GM12878 (cell line): ENCODE results near the gene DMRT1. TPM values are rescaled to one million over a fixed set of nuclear protein-coding genes. Genes with fewer than 3 reads are reported as not detected.

Experiments
- ATAC-seq: fragments of 200-7000 bp; cut with Tn5 transposase; 3 replicates; pipeline ENCODE4 v1.9.1; 2020; ENCODE audit warnings: mild to moderate bottlenecking, moderate library complexity
- BruUV-seq: library from RNA; stranded (reverse); fragments of 400-500 nt; replicated peaks from 2 replicates; lab custom pipeline; 2021; lab: Mats Ljungman, UMichigan
- CTCF ChIA-PET: fragments of 300-600 bp; sonication (Branson Sonifier 250); formaldehyde crosslinking; extraction: SDS; loops from one replicate; lab custom pipeline; 2021; ENCODE audit warnings: inconsistent platforms; lab: Yijun Ruan, JAX
- POLR2A ChIA-PET: fragments of 350-600 bp; formaldehyde crosslinking; extraction: SDS; loops from one replicate; lab custom pipeline; 2021; ENCODE audit warnings: inconsistent platforms; lab: Charles Lee
- RAD21 ChIA-PET: fragments of 300-600 bp; sonication (Branson Sonifier 250); formaldehyde crosslinking; loops from one replicate; lab custom pipeline; 2023; ENCODE audit warnings: antibody characterized with exemption; ENCODE audit not compliant: unreplicated experiment; lab: Charles Lee
- SMC1A ChIA-PET: fragments of 300-600 bp; sonication (Branson Sonifier 250); formaldehyde crosslinking; loops from one replicate; lab custom pipeline; 2023; ENCODE audit not compliant: unreplicated experiment, uncharacterized antibody; lab: Charles Lee
- DNase-seq: peaks from one replicate; pipeline ENCODE4 v3.0.0-alpha.2; 2011; ENCODE audit warnings: low read depth, low spot score
- FAIRE-seq: peaks from 3 replicates; lab custom pipeline; 2011; peaks lifted over from hg19 to GRCh38; lab: Jason Lieb, UNC
- H2AFZ ChIP-seq: 2 replicates; pipeline ENCODE4 v1.6.0; 2011; ENCODE audit warnings: low read depth, low read length, control low read depth; ENCODE audit not compliant: control insufficient read depth
- H3K27ac ChIP-seq: 2 replicates; pipeline ENCODE4 v1.5.1; 2011; ENCODE audit warnings: control low read depth; ENCODE audit not compliant: control insufficient read depth, insufficient read depth
- H3K27me3 ChIP-seq, 2 experiments: replicated peaks in 1 of 2; 2 replicates each; pipeline versions ENCODE4 v1.6.0 to v1.6.1; 2011; ENCODE audit warnings: low read length in 1 of 2; ENCODE audit not compliant: control insufficient read depth in 2 of 2, insufficient read depth in 2 of 2
- H3K36me3 ChIP-seq, 2 experiments: 2 replicates each; pipeline ENCODE4 v1.5.1; 2011; ENCODE audit warnings: low read length in 1 of 2; ENCODE audit not compliant: control insufficient read depth in 2 of 2, insufficient read depth in 2 of 2
- H3K4me1 ChIP-seq: 2 replicates; pipeline ENCODE4 v1.6.1; 2011; ENCODE audit warnings: mild to moderate bottlenecking, low read length, moderate library complexity, mixed read lengths; ENCODE audit not compliant: control insufficient read depth, insufficient read depth
- H3K4me2 ChIP-seq: 2 replicates; pipeline ENCODE4 v1.6.0; 2011; ENCODE audit warnings: control low read depth; ENCODE audit not compliant: control insufficient read depth, insufficient read depth
- H3K4me3 ChIP-seq: fragments of 200-600 bp; sonication (generic); 2 replicates; pipeline ENCODE4 v1.5.1; 2016
- H3K79me2 ChIP-seq: 2 replicates; pipeline ENCODE4 v1.6.0; 2011; ENCODE audit warnings: low read length; ENCODE audit not compliant: control insufficient read depth, insufficient read depth
- H3K9ac ChIP-seq: 2 replicates; pipeline ENCODE4 v1.8.0; 2011; ENCODE audit warnings: low read length, control low read depth, mixed read lengths; ENCODE audit not compliant: control insufficient read depth, insufficient read depth
- H3K9me3 ChIP-seq: replicated peaks from 3 replicates; pipeline ENCODE4 v1.5.1; 2011; ENCODE audit warnings: mild to moderate bottlenecking, low read length; ENCODE audit not compliant: control insufficient read depth, insufficient read depth
- H4K20me1 ChIP-seq: 2 replicates; pipeline ENCODE4 v1.6.0; 2011; ENCODE audit not compliant: control insufficient read depth, insufficient read depth
- ATF7 ChIP-seq: fragments of 450-650 bp; IDR thresholded peaks from 2 replicates; pipeline ENCODE4 v1.6.1; 2016; ENCODE audit warnings: low read depth, mild to moderate bottlenecking
- CBX3 ChIP-seq: fragments of 200-600 bp; sonication (generic); IDR thresholded peaks from 2 replicates; pipeline ENCODE4 v1.6.1; 2016; ENCODE audit warnings: low read depth, borderline replicate concordance
- CBX5 ChIP-seq: sonication (generic); IDR thresholded peaks from 2 replicates; pipeline ENCODE4 v1.6.1; 2016; ENCODE audit warnings: low read depth, moderate library complexity, mild to moderate bottlenecking, inconsistent platforms
- CHD4 ChIP-seq: fragments of 200-600 bp; sonication (generic); IDR thresholded peaks from 2 replicates; pipeline ENCODE4 v1.6.1; 2016; ENCODE audit warnings: mild to moderate bottlenecking
- SMC3 ChIP-seq: IDR thresholded peaks from 2 replicates; pipeline ENCODE4 v1.6.1; 2011; ENCODE audit warnings: low read length, improper control_type of control experiment, borderline replicate concordance
- SREBF2 ChIP-seq: IDR thresholded peaks from 2 replicates; pipeline ENCODE4 v1.6.1; 2012; ENCODE audit warnings: mild to moderate bottlenecking, low read length
- TCF12 ChIP-seq: IDR thresholded peaks from 2 replicates; pipeline ENCODE4 v1.6.1; 2011; ENCODE audit warnings: low read depth, mild to moderate bottlenecking, low read length
- ZNF207 ChIP-seq: fragments of 450-650 bp; IDR thresholded peaks from 2 replicates; pipeline ENCODE4 v1.6.1; 2014; ENCODE audit warnings: antibody characterized with exemption, mild to moderate bottlenecking, borderline replicate concordance
- ZNF622 ChIP-seq: fragments of 450-650 bp; IDR thresholded peaks from 2 replicates; pipeline ENCODE4 v1.6.1; 2017; ENCODE audit warnings: mild to moderate bottlenecking, inconsistent platforms
- WGBS: methylation state at CpG from one replicate; pipeline ENCODE4 v1.1.6; 2016; ENCODE audit warnings: low lambda C conversion rate; ENCODE audit not compliant: insufficient replicate concordance, insufficient coverage; ENCODE audit errors: missing lambda C conversion rate; 5-methylcytosine and 5-hydroxymethylcytosine counted together
- in situ Hi-C: fragments of 300-500 bp; cut with MboI; formaldehyde crosslinking; loops from 9 replicates; pipeline ENCODE4 v1.14.3; 2018; ENCODE audit warnings: mixed read lengths
- intact Hi-C: fragments of 100-400 bp; cut with micrococcal nuclease; formaldehyde crosslinking; loops from one replicate; pipeline ENCODE4 v1.14.2; 2022; ENCODE audit not compliant: unreplicated experiment
- polyA plus RNA-seq, 11 experiments: library from polyadenylated mRNA; depleted of rRNA in 4 of 11; unstranded in 6 of 11; stranded (reverse) in 5 of 11; fragments of >200 nt; fragmentation: Nextera tagmentation in 4 of 11; fragmentation: Illumina TruSeq in 1 of 11; extraction: Ambion mirVana in 4 of 11; extraction: Trizol in 1 of 11; gene quantifications; 1 replicate in 1 of 11; 2 replicates in 10 of 11; pipeline versions ENCODE4 v1.2.1 to v1.2.3, GENCODE V29; 2011 to 2016; ENCODE audit warnings: inconsistent platforms in 2 of 11, missing spikeins in 2 of 11, low read depth in 1 of 11
- total RNA-seq, 4 experiments: library from RNA; depleted of rRNA in 3 of 4; stranded (reverse); fragments of >200 nt in 3 of 4; fragmentation: Illumina TruSeq in 1 of 4; extraction: Trizol in 1 of 4; gene quantifications; 2 replicates each; pipeline versions ENCODE4 v1.2.1 to v1.2.3, GENCODE V29; 2013 to 2021
- TF ChIP-seq, protein P1 (sequence below): fragments of 450-650 bp; IDR thresholded peaks from 2 replicates; pipeline ENCODE4 v1.6.1; 2017; ENCODE audit warnings: low read depth, mild to moderate bottlenecking, moderate library complexity

The DMRT1 gene
- total and polyA plus RNA-seq, 10 of the 15 experiments (the other 5 are each of a cell fraction or from before 2014, with no cell fraction given) = 0.06 to 1.9 (median 0.24) TPM

DNA sequence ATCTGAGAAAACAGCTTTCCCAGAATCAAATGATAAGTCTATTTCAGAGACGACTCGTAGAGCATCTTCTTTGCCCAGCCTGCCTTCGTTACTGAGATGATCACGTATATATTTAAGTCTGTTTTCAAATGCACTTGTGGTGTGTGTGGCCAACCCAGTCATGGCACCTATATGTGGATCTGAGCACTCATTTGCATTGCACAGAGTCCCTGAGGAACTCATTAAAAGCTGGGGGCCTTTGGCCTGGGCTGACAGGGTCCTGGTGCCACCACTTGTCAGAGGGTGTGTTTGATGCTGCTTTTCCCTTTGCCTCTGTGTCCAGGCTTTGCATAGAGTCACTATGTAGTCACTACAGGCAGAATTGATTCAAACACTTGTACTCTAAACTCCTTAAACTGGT, 117.6 kb downstream of the DMRT1 start:
- ATAC-seq = peak; percentile 53
- no peak overlapping the region for H2AFZ ChIP-seq
- WGBS = 36% methylated on average over 4 of the region's 4 CpGs
- no TSS peak for BruUV-seq
- intact Hi-C loops (no loop called here), in situ Hi-C loops (no loop called here)
- FAIRE-seq = no peak
- H3K4me2 ChIP-seq = no peak overlapping the region
- ChIA-PET CTCF (interaction anchor here (1.1 kb wide), 1 partner anchor 8 kb away, joined by 5 read pairs; no protein-coding TSS in a partner anchor), RAD21 (no interaction called here), POLR2A (no interaction called here), SMC1A (interaction anchor here (1.2 kb wide), 1 partner anchor 346 kb away, joined by 4 read pairs; no protein-coding TSS in a partner anchor)
- no peak overlapping the region for H3K9ac ChIP-seq
- H3K27me3 ChIP-seq = peaks cover 0 to 3% of the 10 kb centered on the region in 2 experiments; a peak in 3 of 4 replicates
- H4K20me1 ChIP-seq = no peaks in the 10 kb centered on the region
- no peak for DNase-seq
- no peak overlapping the region for H3K27ac ChIP-seq
- H3K4me1 ChIP-seq = no peaks in the 10 kb centered on the region
- H3K9me3 ChIP-seq = no peaks in the 10 kb centered on the region
- no peaks in the 10 kb centered on the region for H3K36me3 ChIP-seq
- H3K4me3 ChIP-seq = no peak overlapping the region
- no peaks in the 10 kb centered on the region for H3K79me2 ChIP-seq
- no peak for TF ChIP-seq ZNF207
- no peak for TF ChIP-seq CBX5
- TF ChIP-seq CHD4 = no peak
- TF ChIP-seq SMC3 = no peak
- TF ChIP-seq CBX3 = no peak
- no peak for TF ChIP-seq TCF12
- TF ChIP-seq, protein P1, sequence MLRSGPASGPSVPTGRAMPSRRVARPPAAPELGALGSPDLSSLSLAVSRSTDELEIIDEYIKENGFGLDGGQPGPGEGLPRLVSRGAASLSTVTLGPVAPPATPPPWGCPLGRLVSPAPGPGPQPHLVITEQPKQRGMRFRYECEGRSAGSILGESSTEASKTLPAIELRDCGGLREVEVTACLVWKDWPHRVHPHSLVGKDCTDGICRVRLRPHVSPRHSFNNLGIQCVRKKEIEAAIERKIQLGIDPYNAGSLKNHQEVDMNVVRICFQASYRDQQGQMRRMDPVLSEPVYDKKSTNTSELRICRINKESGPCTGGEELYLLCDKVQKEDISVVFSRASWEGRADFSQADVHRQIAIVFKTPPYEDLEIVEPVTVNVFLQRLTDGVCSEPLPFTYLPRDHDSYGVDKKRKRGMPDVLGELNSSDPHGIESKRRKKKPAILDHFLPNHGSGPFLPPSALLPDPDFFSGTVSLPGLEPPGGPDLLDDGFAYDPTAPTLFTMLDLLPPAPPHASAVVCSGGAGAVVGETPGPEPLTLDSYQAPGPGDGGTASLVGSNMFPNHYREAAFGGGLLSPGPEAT = no peak
- no peak for TF ChIP-seq ATF7
- no peak for TF ChIP-seq ZNF622
- TF ChIP-seq SREBF2 = no peak
- TF ChIP-seq, all 136 proteins: peak for 0
